Measurements from ENCODE around the gene NRXN2. TPM values are rescaled to one million over a fixed set of nuclear protein-coding genes. Genes with fewer than 3 reads are reported as not detected.

NRXN2 gene
- total and polyA plus RNA-seq, 10 of the 15 experiments (the other 5 are each of a cell fraction or from before 2014, with no cell fraction given) = 0.03 to 1.4 (median 0.23) TPM

DNA sequence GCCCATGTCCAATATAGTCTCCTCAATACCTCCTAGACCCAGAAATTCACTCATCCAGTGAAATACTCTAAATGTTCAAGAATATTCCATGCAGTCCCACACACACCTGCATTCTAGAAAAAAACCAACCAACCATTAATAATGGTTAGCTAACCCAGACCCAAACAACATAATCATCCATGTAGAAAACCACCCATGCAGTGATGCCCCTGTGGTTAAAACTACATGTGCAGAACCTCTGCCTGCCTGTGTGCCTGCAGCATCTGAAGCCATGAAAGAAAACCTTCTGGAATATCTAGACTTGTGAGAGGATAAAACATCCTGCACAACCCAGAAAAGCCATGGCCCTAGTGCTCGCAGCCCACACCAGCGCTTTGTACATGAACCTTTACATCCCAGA lies 84.2 kb downstream of the NRXN2 start:
- in situ Hi-C loops (cut with MboI) (no loop called here), intact Hi-C loops (cut with micrococcal nuclease; ENCODE audit: unreplicated experiment) (no loop called here)
- no peak overlapping the region for H3K4me3 ChIP-seq
- no peak for DNase-seq (ENCODE audit: low read depth, low spot score)
- no TSS peak for BruUV-seq (replicated peaks)
- ChIA-PET POLR2A (no interaction called here), RAD21 (ENCODE audit: unreplicated experiment) (no interaction called here), CTCF (interaction anchor here (0.5 to 2.4 kb wide), 6 partner anchors 12 to 321 kb away, joined by 3 to 22 read pairs (median 3); partner anchors contain the start of genes CCDC88B, PRDX5 and TRMT112), SMC1A (ENCODE audit: uncharacterized antibody, unreplicated experiment) (interaction anchor here (0.8 to 1.2 kb wide), 3 partner anchors 13 to 190 kb away, joined by 3 to 4 read pairs (median 3); no protein-coding TSS in a partner anchor)
- 20% methylated on average over 2 of the region's 2 CpGs for WGBS (ENCODE audit: insufficient coverage, insufficient replicate concordance, low lambda C conversion rate, missing lambda C conversion rate)
- H3K9me3 ChIP-seq (replicated peaks; ENCODE audit: control insufficient read depth, insufficient read depth, low read length) = no peaks in the 10 kb centered on the region
- H3K79me2 ChIP-seq (ENCODE audit: control insufficient read depth, insufficient read depth, low read length) = no peaks in the 10 kb centered on the region
- H3K27me3 ChIP-seq (replicated peaks in 1 of 2; ENCODE audit: control insufficient read depth in 2 of 2, insufficient read depth in 2 of 2, low read length in 1 of 2) = peaks cover 8% of the 10 kb centered on the region in 2 experiments; a peak in 3 of 4 replicates
- H4K20me1 ChIP-seq (ENCODE audit: control insufficient read depth, insufficient read depth) = no peaks in the 10 kb centered on the region
- FAIRE-seq = no peak
- H3K9ac ChIP-seq (ENCODE audit: control insufficient read depth, insufficient read depth, low read length) = no peak overlapping the region
- no peaks in the 10 kb centered on the region for H3K4me1 ChIP-seq (ENCODE audit: control insufficient read depth, insufficient read depth, low read length)
- peak; percentile 17; the same call in 1 of the 3 replicates for ATAC-seq
- H3K27ac ChIP-seq (ENCODE audit: control insufficient read depth, insufficient read depth) = no peak overlapping the region
- H3K36me3 ChIP-seq (ENCODE audit: control insufficient read depth in 2 of 2, insufficient read depth in 2 of 2, low read length in 1 of 2) = no peaks in the 10 kb centered on the region
- TF ChIP-seq MYB (IDR thresholded peaks at IDR 0.05; ENCODE audit: borderline replicate concordance, low read depth, low read length) (no peak), NR2F1 (conservative IDR thresholded peaks at IDR 0.05) (no peak), NKRF (conservative IDR thresholded peaks at IDR 0.05) (no peak), BHLHE40 (IDR thresholded peaks at IDR 0.05; ENCODE audit: borderline replicate concordance in 1 of 2, low read depth in 2 of 2, low read length in 1 of 2) (peak in 1 of 2 experiments; percentile 58; a peak in 2 of 4 replicates), RBBP5 (conservative IDR thresholded peaks at IDR 0.05) (no peak), CUX1 (IDR thresholded peaks at IDR 0.05; ENCODE audit: insufficient replicate concordance, low read depth, low read length) (no peak)
- TF ChIP-seq, protein P1, sequence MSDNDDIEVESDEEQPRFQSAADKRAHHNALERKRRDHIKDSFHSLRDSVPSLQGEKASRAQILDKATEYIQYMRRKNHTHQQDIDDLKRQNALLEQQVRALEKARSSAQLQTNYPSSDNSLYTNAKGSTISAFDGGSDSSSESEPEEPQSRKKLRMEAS (IDR thresholded peaks at IDR 0.05; ENCODE audit: low read depth, low read length) = no peak
- H3K4me2 ChIP-seq (ENCODE audit: control insufficient read depth, insufficient read depth) = no peak overlapping the region
- H2AFZ ChIP-seq (ENCODE audit: control insufficient read depth, low read depth, low read length) = no peak overlapping the region
